Suprapubic skin (tissue), 4 donors: ENCODE measurements around the gene MRPL10. TPM values are rescaled to one million over a fixed set of nuclear protein-coding genes. Genes with fewer than 3 reads are reported as not detected.

Experiments
- DNase-seq, 2 donors: peaks; one replicate each; pipeline ENCODE4 v3.0.0-alpha.2; 2019; ENCODE audit warnings: low spot score in 2 of 2
- H3K27ac ChIP-seq: fragments of 200-600 bp; sonication (generic); one replicate; pipeline ENCODE4 v1.5.1; 2019
- H3K27me3 ChIP-seq: fragments of 200-600 bp; sonication (generic); one replicate; pipeline ENCODE4 v1.5.1; 2019
- H3K36me3 ChIP-seq: fragments of 200-600 bp; sonication (generic); one replicate; pipeline ENCODE4 v1.5.1; 2019
- H3K4me1 ChIP-seq: fragments of 200-600 bp; sonication (generic); one replicate; pipeline ENCODE4 v1.5.1; 2019
- H3K4me3 ChIP-seq: fragments of 200-600 bp; sonication (generic); one replicate; pipeline ENCODE4 v1.5.1; 2019; ENCODE audit warnings: mild to moderate bottlenecking
- H3K9me3 ChIP-seq: fragments of 200-600 bp; sonication (generic); one replicate; pipeline ENCODE4 v1.5.1; 2019
- EP300 ChIP-seq: sonication (generic); formaldehyde crosslinking; IDR thresholded peaks from one replicate; pipeline ENCODE4 v1.6.1; 2017; ENCODE audit warnings: antibody characterized with exemption
- POLR2A ChIP-seq, 2 donors: fragments of 450-650 bp; IDR thresholded peaks; one replicate each; pipeline ENCODE4 v1.6.1; 2017; ENCODE audit warnings: antibody characterized with exemption in 2 of 2, mild to moderate bottlenecking in 2 of 2, moderate library complexity in 2 of 2
- POLR2AphosphoS5 ChIP-seq, 3 donors: sonication (generic); formaldehyde crosslinking; IDR thresholded peaks; one replicate each; pipeline ENCODE4 v1.6.1; 2017; ENCODE audit warnings: antibody characterized with exemption in 3 of 3
- WGBS: methylation state at CpG from one replicate; pipeline ENCODE4 v1.1.5; 2018; 5-methylcytosine and 5-hydroxymethylcytosine counted together
- total RNA-seq, 4 donors: library from RNA; depleted of rRNA; stranded (reverse); fragments of >200 nt; gene quantifications; one replicate each; pipeline ENCODE4 v1.1.0, GENCODE V29; 2016
- TF ChIP-seq, protein P1 (sequence below), 2 donors: fragments of 200-600 bp in 1 of 2; fragments of 450-650 bp in 1 of 2; sonication (generic) in 1 of 2; IDR thresholded peaks; one replicate each; pipeline ENCODE4 v1.5.1; 2016 to 2019; ENCODE audit warnings: antibody characterized with exemption in 2 of 2, mild to moderate bottlenecking in 1 of 2, moderate library complexity in 1 of 2

MRPL10 gene
- total RNA-seq, 4 donors from 2014 or later, result 27.7 to 33.8 (median 31.2) TPM

- no peak for TF ChIP-seq POLR2A (IDR thresholded peaks at IDR 0.05)
- DNase-seq, result no peak
- WGBS, result 25% methylated on average over 6 of the region's 7 CpGs
- Histone ChIP-seq H3K27me3 (peaks cover 38% of the 10 kb centered on the region), H3K9me3 (no peaks in the 10 kb centered on the region), H3K27ac (no peak overlapping the region), H3K4me3 (no peak overlapping the region), H3K4me1 (peaks cover 7% of the 10 kb centered on the region), H3K36me3 (no peaks in the 10 kb centered on the region)
Observed at GRCh38 chr17:47864791-47865216, 33.5 kb upstream of the MRPL10 start.

- TF ChIP-seq POLR2AphosphoS5 (IDR thresholded peaks at IDR 0.05) (no peak), POLR2A (IDR thresholded peaks at IDR 0.05) (no peak), EP300 (no peak)
- TF ChIP-seq, protein P1, sequence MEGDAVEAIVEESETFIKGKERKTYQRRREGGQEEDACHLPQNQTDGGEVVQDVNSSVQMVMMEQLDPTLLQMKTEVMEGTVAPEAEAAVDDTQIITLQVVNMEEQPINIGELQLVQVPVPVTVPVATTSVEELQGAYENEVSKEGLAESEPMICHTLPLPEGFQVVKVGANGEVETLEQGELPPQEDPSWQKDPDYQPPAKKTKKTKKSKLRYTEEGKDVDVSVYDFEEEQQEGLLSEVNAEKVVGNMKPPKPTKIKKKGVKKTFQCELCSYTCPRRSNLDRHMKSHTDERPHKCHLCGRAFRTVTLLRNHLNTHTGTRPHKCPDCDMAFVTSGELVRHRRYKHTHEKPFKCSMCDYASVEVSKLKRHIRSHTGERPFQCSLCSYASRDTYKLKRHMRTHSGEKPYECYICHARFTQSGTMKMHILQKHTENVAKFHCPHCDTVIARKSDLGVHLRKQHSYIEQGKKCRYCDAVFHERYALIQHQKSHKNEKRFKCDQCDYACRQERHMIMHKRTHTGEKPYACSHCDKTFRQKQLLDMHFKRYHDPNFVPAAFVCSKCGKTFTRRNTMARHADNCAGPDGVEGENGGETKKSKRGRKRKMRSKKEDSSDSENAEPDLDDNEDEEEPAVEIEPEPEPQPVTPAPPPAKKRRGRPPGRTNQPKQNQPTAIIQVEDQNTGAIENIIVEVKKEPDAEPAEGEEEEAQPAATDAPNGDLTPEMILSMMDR (IDR thresholded peaks at IDR 0.05), result no peak
- Histone ChIP-seq H3K36me3 (no peaks in the 10 kb centered on the region), H3K4me1 (peaks cover 7% of the 10 kb centered on the region), H3K4me3 (no peak overlapping the region), H3K27me3 (peaks cover 34% of the 10 kb centered on the region), H3K9me3 (no peaks in the 10 kb centered on the region), H3K27ac (no peak overlapping the region)
- 47% methylated on average over 7 of the region's 7 CpGs for WGBS
- DNase-seq, result no peak
Observed at GRCh38 chr17:47862621-47863440, 31.5 kb upstream of the MRPL10 start.

DNA sequence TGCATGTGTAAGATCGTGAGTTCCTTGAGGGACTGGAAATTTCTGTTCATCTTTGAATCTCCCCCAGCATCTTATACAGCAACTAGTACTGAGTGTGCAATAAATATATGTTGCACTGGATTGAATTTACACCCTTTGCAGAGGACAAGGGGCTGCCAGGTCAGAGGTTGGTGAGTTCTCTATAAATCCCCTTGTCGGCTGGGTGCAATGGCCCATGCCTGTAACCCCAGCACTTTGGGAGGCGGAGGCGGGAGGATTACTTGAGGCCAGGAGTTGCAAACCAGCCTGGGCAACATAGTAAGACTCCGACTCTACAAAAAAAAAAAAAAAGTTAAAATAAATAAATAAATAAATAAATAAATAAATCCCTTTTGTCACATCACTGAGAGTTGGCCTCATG lies 29.0 kb upstream of the MRPL10 start:
- H3K27ac ChIP-seq, result no peak overlapping the region
- no peak for TF ChIP-seq EP300
- TF ChIP-seq POLR2AphosphoS5 (IDR thresholded peaks at IDR 0.05), result no peak
- TF ChIP-seq, protein P1 (IDR thresholded peaks at IDR 0.05), result no peak
- TF ChIP-seq POLR2A (IDR thresholded peaks at IDR 0.05), result no peak
- H3K36me3 ChIP-seq, result no peaks in the 10 kb centered on the region
- peaks cover 36% of the 10 kb centered on the region for H3K27me3 ChIP-seq
- DNase-seq, result no peak
- peaks cover 4% of the 10 kb centered on the region for H3K4me1 ChIP-seq
- WGBS, result 89% methylated on average over 5 of the region's 5 CpGs
- no peaks in the 10 kb centered on the region for H3K9me3 ChIP-seq
- H3K4me3 ChIP-seq, result no peak overlapping the region

- Histone ChIP-seq H3K27me3 (peaks cover 62% of the 10 kb centered on the region), H3K9me3 (no peaks in the 10 kb centered on the region), H3K36me3 (no peaks in the 10 kb centered on the region), H3K4me3 (no peak overlapping the region), H3K4me1 (no peaks in the 10 kb centered on the region), H3K27ac (no peak overlapping the region)
- 72% methylated on average over 16 of the region's 16 CpGs for WGBS
- TF ChIP-seq POLR2AphosphoS5 (IDR thresholded peaks at IDR 0.05) (no peak), EP300 (no peak), POLR2A (IDR thresholded peaks at IDR 0.05) (no peak)
- TF ChIP-seq, protein P1 (IDR thresholded peaks at IDR 0.05), result no peak
- DNase-seq, result no peak
Observed at GRCh38 chr17:47857551-47858455, 26.5 kb upstream of the MRPL10 start.

GRCh38 chr17:47856830-47857229 lies 25.5 kb upstream of the MRPL10 start:
- DNase-seq, result no peak
- peaks cover 72% of the 10 kb centered on the region for H3K27me3 ChIP-seq
- no peaks in the 10 kb centered on the region for H3K36me3 ChIP-seq
- H3K27ac ChIP-seq, result no peak overlapping the region
- peaks cover 4% of the 10 kb centered on the region for H3K4me1 ChIP-seq
- TF ChIP-seq, protein P1 (IDR thresholded peaks at IDR 0.05), result no peak
- TF ChIP-seq EP300, result no peak
- no peak for TF ChIP-seq POLR2AphosphoS5 (IDR thresholded peaks at IDR 0.05)
- no peak overlapping the region for H3K4me3 ChIP-seq
- H3K9me3 ChIP-seq, result no peaks in the 10 kb centered on the region
